ENCODE data around the gene ZNF595. TPM values are rescaled to one million over a fixed set of nuclear protein-coding genes. Genes with fewer than 3 reads are reported as not detected.
"Not testable (repeated sequence)": the region's sequence is repeated elsewhere in the genome, so short reads cannot be mapped to it uniquely, and the experiment has no call there.

The ZNF595 gene
- total RNA-seq (10 to 100 TPM in 4 of 6 donors, 1 to 10 TPM in 2; 8.6 to 14.7 (median 13.0) TPM), polyA plus RNA-seq (1 to 10 TPM; 6.3 to 9.2 TPM)

GRCh38 chr4:52804-53479, at the start of gene ZNF595:
TSS of gene ZNF595 (plus strand) at chr4:53321. CDS start at chr4:53489, 168 bp downstream.
- FAIRE-seq; H3K4me1 ChIP-seq; H3K27me3 ChIP-seq; H3K36me3 ChIP-seq; intact Hi-C loops (cut with DNase I); H3K9me3 ChIP-seq: not testable (repeated sequence)
- Histone ChIP-seq H3K27ac (peak within 1 kb of the TSS in 1 of 4 donors; percentile 50), H3K4me3 (peak within 1 kb of the TSS in 2 of 4 donors; percentile 19 to 42)
- 32 to 33% methylated on average over 21 to 22 of the region's 29 CpGs for WGBS, 2 donors
- ATAC-seq (peak; percentile 95 to 97 (median 96)), DNase-seq (peak; percentile 45 to 78 (median 66))

GRCh38 chr4:9937-10870, 42.9 kb upstream of the ZNF595 start:
- H3K27me3 ChIP-seq; H3K36me3 ChIP-seq; H3K27ac ChIP-seq; intact Hi-C loops (cut with DNase I); FAIRE-seq; H3K4me3 ChIP-seq; H3K9me3 ChIP-seq; H3K4me1 ChIP-seq: not testable (repeated sequence)
- whole genome bisulfite sequencing, 2 donors = 74 to 77% methylated on average over 69 to 82 of the region's 90 CpGs
- ATAC-seq (peak; percentile 31 to 51 (median 44)), DNase-seq (peak in 4 of 6 donors; percentile 15 to 61 (median 29))

- WGBS, 2 donors = 77% methylated on average over 79 of the region's 123 CpGs; no CpG with 5 or more reads in 1 of the 2 donors
Observed at GRCh38 chr4:11095-11815, 41.9 kb upstream of the ZNF595 start.

GRCh38 chr4:11816-12417, 41.2 kb upstream of the ZNF595 start:
- H3K27me3 ChIP-seq; FAIRE-seq; H3K9me3 ChIP-seq; H3K27ac ChIP-seq; H3K36me3 ChIP-seq; H3K4me1 ChIP-seq; intact Hi-C loops (cut with DNase I); H3K4me3 ChIP-seq: not testable (repeated sequence)
- peak in 4 of 6 donors; percentile 18 to 78 (median 44) for DNase-seq
- peak in 1 of 4 donors; percentile 34 for TF ChIP-seq CTCF (IDR thresholded peaks at IDR 0.05)
- peak; percentile 35 to 63 (median 43) for ATAC-seq
- 65 to 71% methylated on average over 12 to 16 of the region's 21 CpGs for WGBS, 2 donors

More at GRCh38 chr4:11095-11815, 41.9 kb upstream of the ZNF595 start:
- H3K27ac ChIP-seq; DNase-seq; H3K9me3 ChIP-seq; FAIRE-seq; intact Hi-C loops (cut with DNase I); H3K4me3 ChIP-seq; H3K27me3 ChIP-seq; H3K4me1 ChIP-seq; H3K36me3 ChIP-seq: not testable (repeated sequence)
- ATAC-seq = peak in 3 of 4 donors; percentile 12 to 41 (median 29)

- H3K27ac ChIP-seq; H3K36me3 ChIP-seq; intact Hi-C loops (cut with DNase I); H3K4me1 ChIP-seq; ATAC-seq; FAIRE-seq; H3K9me3 ChIP-seq; DNase-seq; H3K27me3 ChIP-seq; H3K4me3 ChIP-seq: not testable (repeated sequence)
- 47 to 49% methylated on average over 3 of the region's 3 CpGs for WGBS, 2 donors
Observed at GRCh38 chr4:18128-18527, 35.0 kb upstream of the ZNF595 start.

- intact Hi-C loops (cut with DNase I); FAIRE-seq; DNase-seq: not testable (repeated sequence)
Observed at GRCh38 chr4:18589-18988, 34.5 kb upstream of the ZNF595 start.

GRCh38 chr4:22882-23281, 30.2 kb upstream of the ZNF595 start:
- H3K4me3 ChIP-seq; H3K9me3 ChIP-seq; intact Hi-C loops (cut with DNase I); ATAC-seq; DNase-seq; H3K36me3 ChIP-seq; H3K27me3 ChIP-seq; H3K27ac ChIP-seq; FAIRE-seq; H3K4me1 ChIP-seq: not testable (repeated sequence)
- 11 to 15% methylated on average over 2 of the region's 2 CpGs for WGBS, 2 donors

More at GRCh38 chr4:18589-18988, 34.5 kb upstream of the ZNF595 start:
- ATAC-seq, H3K36me3 ChIP-seq, H3K9me3 ChIP-seq, H3K4me1 ChIP-seq, H3K27me3 ChIP-seq, H3K27ac ChIP-seq, H3K4me3 ChIP-seq: not testable (repeated sequence)
- WGBS, 2 donors = 31 to 42% methylated on average over 1 of the region's 1 CpG

- ATAC-seq; intact Hi-C loops (cut with DNase I); H3K9me3 ChIP-seq; H3K4me3 ChIP-seq; H3K27me3 ChIP-seq; H3K27ac ChIP-seq; H3K4me1 ChIP-seq; H3K36me3 ChIP-seq; DNase-seq; FAIRE-seq: not testable (repeated sequence)
- WGBS, 2 donors = no CpG with 5 or more reads among the region's 1 CpG
Observed at GRCh38 chr4:24359-24758, 28.8 kb upstream of the ZNF595 start.

GRCh38 chr4:27501-27900, 25.6 kb upstream of the ZNF595 start:
- FAIRE-seq; H3K27ac ChIP-seq; ATAC-seq; intact Hi-C loops (cut with DNase I); H3K4me3 ChIP-seq; DNase-seq; H3K27me3 ChIP-seq; H3K36me3 ChIP-seq; H3K9me3 ChIP-seq; H3K4me1 ChIP-seq: not testable (repeated sequence)
- 62 to 66% methylated on average over 3 of the region's 3 CpGs for WGBS, 2 donors

Measured in pancreas (tissue), 10 donors.